Muscle of arm (tissue), 12 donors: Measurements from ENCODE around the gene USP24. TPM values are rescaled to one million over a fixed set of nuclear protein-coding genes. Genes with fewer than 3 reads are reported as not detected.
"Not testable (repeated sequence)": the region's sequence is repeated elsewhere in the genome, so short reads cannot be mapped to it uniquely, and the experiment has no call there.

Experiments used
- DNase-seq: peaks from one replicate; pipeline ENCODE4 v3.0.0-alpha.2; 2013
- polyA plus RNA-seq, 12 donors: library from polyadenylated mRNA; unstranded; fragments of 120-200 nt; gene quantifications; one replicate each; pipeline ENCODE4 v1.2.1, GENCODE V29; 2013; ENCODE audit not compliant: insufficient read length in 12 of 12

USP24 gene
- polyA plus RNA-seq, 12 donors = 27.3 to 68.2 (median 45.9) TPM; not detected in 1

DNA sequence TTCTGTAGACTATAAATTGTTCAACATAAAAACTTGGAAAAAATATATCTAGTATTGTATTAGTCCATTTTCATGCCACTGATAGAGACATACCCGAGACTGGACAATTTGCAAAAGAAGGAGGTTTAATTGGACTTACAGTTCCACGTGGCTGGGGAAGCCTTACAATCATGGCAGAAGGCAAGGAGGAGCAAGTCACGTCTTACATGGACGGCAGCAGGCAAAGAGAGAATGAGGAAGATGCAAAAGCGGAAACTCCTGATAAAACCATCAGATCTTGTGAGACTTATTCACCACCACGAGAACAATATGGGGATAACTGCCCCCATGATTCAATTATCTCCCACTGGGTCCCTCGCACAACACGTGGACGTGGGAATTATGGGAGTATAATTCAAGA, 15.4 kb downstream of the USP24 start:
- not testable (repeated sequence) for DNase-seq

GRCh38 chr1:55198044-55198443, 17.1 kb downstream of the USP24 start:
- no peak for DNase-seq

DNA sequence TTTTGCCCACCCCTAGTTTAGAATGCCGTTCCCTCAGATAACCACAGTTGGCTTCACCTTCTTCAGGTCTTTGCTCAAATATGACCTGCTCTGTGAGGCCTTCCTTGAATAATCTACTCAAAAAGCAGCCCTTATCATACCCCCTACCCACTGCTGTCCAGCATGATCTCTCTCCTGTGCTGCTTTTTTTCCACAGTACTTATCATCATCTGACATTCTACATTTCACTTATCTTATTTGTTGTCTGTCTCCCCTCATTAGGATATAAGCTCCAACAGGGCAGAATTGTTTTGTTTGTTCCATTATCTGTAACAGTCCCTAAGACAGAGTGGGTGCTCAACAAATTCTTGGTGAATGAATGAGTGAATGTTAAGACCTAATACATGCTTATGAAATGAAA, 18.1 kb downstream of the USP24 start:
- no peak for DNase-seq

DNA sequence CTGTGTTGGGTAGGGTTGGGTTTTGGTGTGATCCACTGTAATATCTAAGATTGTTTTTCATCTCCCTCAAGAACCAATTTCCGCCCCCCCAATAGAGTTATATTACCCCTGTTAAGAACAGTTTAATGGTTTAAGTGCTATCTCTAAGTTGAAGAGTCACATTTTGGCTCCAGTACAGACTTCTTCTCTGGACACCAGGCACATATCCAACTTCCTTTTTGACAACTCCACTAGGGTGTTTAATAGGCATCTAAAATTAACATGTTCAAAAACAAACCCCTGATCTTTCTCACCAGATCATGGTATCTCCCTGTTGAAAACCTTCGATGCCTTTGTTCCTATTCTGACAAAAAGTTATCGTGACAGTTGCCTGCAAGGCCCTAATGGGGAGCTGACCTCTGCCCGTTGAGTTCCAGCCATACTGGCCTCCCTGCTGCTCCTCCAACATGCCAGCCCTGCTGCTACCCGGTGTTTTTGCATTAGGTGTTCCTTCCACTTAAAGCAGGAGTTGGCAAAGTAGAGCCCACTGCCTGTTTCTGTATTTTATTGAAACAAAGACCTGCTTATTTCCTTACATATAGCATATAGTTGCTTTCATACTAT, 18.6 kb downstream of the USP24 start:
- DNase-seq = no peak

- DNase-seq = no peak
Measured at GRCh38 chr1:55195521-55196233, 19.5 kb downstream of the USP24 start.

DNA sequence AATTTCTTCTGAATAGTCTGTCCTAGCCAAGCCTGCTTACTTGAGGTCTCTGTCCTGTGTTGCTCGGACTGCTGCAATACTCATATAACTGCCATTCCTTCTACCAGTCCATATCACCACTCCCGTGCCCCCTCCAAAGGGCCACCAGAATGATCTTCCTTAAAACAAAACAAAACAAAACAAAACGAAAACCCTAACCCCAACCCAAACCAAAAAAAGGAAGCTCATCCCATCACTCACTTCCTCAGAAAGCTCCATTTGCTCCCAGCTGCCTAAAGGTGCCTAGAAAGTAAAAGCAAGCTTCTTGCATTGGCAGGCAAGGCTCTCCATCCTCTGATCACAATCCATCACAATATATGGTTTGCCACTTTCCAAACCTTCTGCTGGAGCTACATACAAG, 20.3 kb downstream of the USP24 start:
- DNase-seq = no peak

DNA sequence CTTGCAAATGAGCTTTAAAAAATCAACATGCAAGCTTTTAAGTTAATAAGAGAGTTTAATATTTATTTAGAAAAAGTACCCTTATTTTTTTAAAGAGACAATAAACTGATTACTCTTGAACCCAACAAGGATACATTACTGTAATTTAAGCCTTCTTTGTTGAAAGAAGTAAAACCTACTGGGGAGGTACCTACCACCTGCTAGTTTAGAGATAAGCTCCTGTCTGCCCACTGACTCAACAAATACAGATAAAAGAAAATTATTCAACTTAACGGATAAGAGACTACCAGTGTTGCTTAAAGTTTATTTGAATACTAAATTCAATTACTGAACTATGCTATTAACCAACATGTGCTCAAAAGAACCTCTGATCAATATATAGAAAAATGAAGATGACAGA, 23.1 kb downstream of the USP24 start:
- no peak for DNase-seq

- not testable (repeated sequence) for DNase-seq
Measured at GRCh38 chr1:55191219-55191952, 23.8 kb downstream of the USP24 start.

GRCh38 chr1:55190109-55190508, 25.1 kb downstream of the USP24 start:
- DNase-seq = no peak

- DNase-seq = no peak
Measured at GRCh38 chr1:55188909-55189308, 26.3 kb downstream of the USP24 start.

- no peak for DNase-seq
Measured at GRCh38 chr1:55185832-55186231, 29.3 kb downstream of the USP24 start.

- no peak for DNase-seq
Measured at GRCh38 chr1:55184859-55185258, 30.3 kb downstream of the USP24 start.

DNA sequence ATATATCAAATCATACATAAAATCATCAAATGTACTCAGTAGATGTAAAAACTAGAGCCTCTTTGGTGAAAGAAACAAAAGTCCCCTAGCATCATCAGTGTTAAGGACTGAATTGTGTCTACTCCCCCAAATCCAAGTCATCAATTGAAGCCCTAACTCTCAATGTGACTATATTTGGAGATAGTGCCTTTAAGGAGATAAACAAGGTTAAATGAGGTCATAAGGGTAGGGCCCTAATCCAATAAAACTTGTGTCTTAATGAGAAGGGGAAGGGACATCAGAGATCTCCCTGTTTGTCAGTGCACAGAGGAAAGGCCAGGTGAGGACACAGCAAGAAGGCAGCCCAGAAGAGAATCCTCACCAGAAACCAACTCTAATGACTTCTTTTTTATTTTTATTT, 33.5 kb downstream of the USP24 start:
- DNase-seq = no peak

DNA sequence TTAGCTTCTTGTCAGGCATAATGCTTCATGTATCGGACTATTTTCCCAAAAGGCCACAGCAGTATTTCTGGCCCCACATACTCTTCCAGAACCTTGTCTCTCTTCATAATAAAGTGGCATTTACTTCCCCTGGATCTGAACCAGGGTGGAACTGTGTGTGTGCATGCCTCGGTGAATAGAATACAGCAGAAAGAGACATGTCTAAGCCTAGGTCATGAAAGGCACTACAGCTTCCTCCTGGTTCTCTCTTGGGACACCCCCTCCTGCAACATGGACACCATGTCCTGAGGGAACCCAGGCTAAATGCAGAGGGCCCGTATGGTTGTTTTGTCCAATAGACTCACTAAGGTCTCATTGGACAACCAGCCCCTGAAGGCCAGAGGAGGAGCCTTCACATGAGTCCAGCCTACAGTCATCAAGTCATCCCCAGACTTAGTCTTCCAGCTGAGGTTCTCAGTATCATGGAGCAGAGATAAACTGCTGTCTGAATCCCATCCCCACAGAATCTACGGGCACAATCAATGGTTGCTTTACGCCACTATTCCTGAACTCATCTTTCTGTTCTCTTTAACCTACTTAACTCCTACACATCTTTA, 35.0 kb downstream of the USP24 start:
- DNase-seq = no peak

DNA sequence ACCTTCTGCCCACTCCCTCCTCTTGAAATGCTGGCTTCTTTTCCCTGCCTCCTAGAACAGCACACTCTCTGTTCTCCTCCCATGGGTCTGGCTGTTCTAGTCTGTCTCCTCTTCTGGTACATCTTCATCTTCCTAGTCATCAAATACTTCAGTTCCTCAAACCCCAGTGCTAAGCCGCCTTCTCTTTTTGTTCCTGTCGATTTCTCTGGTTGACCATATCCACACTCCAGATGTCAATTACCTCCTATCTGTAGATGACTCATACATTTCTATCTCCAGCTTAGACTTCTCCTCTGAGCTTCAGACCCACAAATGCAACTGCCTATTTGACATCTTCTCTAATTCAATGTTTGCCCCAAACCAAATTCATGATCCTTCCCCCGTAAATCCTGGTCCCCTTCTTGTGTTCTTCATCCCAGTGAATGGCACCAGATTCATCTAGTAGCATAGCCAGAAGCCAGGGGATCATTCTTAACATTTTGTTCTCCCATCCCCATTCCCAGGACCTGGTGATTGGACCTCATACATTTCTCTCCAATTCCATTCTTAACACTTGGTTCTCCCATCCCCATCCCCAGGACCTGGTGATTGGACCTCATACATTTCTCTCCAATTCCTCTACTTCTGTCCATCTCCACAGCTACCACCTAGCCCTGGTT, 35.9 kb downstream of the USP24 start:
- no peak for DNase-seq

DNA sequence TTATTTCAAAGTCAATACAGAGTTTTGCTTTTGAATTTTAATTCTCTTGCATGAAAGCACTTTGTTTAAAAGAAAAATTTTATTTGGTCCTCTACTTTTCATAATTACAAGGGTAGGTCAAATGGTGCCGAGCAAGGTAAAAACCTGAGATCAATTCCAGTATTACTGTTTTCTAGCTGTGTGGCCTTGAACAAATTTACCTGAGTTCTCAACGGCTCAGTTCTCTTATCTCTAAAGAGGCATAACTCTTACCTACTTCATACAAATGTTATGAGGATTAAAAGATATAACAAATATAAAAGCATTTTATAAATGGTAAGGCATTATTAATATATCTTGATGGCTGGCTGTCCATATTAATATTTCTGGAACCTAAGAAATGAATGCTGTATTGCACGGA, 42.5 kb downstream of the USP24 start:
- DNase-seq = no peak

- no peak for DNase-seq
Measured at GRCh38 chr1:55172272-55172671, 42.9 kb downstream of the USP24 start.

DNA sequence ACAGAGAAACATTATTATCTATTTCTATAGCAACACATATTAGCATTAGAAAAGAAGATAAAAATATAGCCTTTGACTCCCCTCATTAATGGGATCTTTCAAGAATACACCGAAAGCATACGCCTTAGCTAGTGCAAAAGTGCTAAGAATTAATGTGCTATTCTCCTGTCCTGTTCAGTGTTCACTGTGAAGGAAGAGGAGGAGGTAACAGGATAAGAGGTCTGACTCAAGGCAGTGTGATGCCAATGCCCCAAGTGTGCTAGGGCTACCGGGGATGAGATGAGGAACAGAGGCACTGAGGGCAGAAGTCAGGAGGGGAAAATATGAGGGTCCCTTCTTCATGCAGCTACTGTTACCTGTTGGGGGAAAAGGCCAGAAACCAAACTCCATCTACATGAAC, 43.5 kb downstream of the USP24 start:
- no peak for DNase-seq

GRCh38 chr1:55170426-55170825, 44.7 kb downstream of the USP24 start:
- no peak for DNase-seq

DNA sequence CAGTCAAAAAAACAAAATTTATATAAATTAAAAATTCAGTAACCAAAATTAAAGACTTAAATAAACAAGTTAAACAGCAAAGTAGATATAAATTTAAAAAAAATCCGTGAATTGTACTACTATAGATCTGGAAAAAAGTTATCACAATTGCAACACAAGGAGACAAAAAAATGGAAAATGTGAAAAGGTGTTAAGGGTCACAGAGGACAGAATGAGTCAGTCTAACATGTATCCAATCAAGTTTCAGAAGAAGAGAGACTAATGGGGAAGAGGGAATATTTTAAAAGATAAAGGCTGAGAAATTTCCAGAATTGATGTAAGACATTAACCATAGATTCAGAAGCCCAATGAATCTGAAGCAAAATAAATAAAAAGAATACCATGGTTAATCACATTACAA, 46.0 kb downstream of the USP24 start:
- no peak for DNase-seq

GRCh38 chr1:55168353-55168752, 46.8 kb downstream of the USP24 start:
- no peak for DNase-seq

DNA sequence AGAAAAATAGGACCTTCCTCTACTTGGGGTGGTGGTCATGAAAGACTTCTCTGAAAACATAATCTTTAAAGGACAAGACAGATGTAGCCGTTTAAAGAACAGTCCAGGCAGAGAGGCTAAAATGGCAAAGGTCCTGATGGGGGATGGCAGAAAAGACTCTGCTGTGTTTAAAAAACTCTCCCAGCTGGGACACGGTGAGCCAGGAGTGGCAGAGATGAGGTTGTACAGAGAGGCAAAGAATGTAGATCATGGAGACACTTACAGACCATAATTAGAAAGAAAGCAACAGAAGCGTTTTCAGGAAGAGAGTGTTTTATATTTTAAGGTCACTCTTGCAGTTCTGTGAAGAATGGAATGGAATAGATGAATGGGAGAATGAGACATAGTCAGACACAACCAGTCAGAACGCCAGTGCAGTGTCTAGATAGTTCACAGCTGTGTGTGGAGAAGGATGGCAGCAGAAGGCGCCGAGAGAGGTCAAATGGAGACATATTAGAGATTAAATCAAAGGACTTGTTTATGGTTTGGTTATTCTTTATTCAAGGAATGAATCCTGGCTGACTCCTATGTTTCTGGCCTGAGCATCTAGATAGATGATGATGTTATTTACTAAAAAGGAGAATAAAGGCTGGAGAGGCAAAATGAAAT, 47.8 kb downstream of the USP24 start:
- DNase-seq = no peak
